ENCODE data around the gene KCNH6.

- no peak for TF ChIP-seq GATA2 (IDR thresholded peaks at IDR 0.05; ENCODE audit: low read depth, low read length)
- TF ChIP-seq GATA3 (IDR thresholded peaks at IDR 0.05; ENCODE audit: low read depth, low read length): no peak
Measured at GRCh38 chr17:63511331-63511730, 11.8 kb upstream of the KCNH6 start.
